Activated CD4-positive, alpha-beta T cell treated with anti-CD3 and anti-CD28 coated beads, Interleukin-2, amount 50 U/mL, for 16 hours (primary cell): ENCODE results near the gene ZFP42.
"Not testable (repeated sequence)": the region's sequence is repeated elsewhere in the genome, so short reads cannot be mapped to it uniquely, and the experiment has no call there.

Source experiments
- DNase-seq: peaks from one replicate; pipeline ENCODE4 v3.0.0-alpha.2; 2020

The ZFP42 gene

DNA sequence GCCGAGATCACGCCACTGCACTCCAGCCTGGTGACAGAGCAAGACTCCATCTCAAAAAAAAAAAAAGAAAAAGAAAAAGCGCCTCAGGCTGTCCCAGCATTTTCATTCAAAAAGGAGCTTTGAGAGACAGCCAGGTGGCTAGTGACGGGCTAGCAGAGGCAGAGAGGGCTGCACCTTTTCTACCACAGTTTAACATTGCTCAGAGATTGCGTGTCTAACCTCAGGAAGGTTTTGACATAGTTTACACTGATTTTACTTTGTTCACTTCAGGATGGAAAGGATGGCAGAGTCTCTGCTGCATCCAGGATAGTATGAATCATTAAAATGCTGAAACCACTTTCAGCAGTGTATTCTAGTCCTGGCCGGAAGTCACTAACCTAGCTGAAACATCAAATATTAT, 28.1 kb downstream of the ZFP42 start:
- no peak for DNase-seq

DNA sequence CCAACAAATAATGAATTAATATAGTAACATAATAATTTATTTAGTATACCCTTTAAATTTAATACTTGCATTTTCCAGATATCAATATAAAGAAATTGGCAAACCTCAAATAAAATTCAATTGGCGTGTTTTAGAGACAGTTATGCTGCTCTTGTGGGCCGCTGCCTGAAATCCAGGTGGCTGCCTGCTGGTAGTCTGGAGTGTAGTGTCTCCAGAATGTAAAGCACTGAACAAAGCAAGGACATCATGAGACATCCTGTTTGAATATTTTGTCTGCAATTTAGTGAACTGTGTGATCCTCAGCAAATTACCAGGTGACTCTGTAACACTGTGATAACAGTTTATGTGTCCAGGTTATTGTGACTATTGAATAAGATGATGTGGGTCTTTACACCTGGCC, 29.9 kb downstream of the ZFP42 start:
- no peak for DNase-seq

DNA sequence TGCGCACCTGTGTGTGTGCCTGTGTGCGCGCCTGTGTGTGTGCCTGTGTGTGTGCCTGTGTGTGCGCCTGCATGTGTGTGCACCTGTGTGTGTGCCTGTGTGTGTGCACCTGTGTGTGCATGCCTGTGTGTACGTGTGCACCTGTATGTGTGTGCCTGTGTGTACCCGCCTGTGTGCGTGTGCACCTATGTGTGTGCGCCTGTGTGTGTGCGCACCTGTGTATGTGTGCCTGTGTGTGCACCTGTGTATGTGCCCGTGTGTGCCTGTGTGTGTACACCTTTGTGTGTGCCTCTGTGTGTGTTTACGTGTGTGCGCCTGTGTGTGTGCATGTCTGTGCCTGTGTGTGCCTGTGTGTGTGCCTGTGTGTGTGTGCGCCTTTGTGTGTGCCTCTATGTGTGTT, 33.5 kb downstream of the ZFP42 start:
- DNase-seq: no peak

DNA sequence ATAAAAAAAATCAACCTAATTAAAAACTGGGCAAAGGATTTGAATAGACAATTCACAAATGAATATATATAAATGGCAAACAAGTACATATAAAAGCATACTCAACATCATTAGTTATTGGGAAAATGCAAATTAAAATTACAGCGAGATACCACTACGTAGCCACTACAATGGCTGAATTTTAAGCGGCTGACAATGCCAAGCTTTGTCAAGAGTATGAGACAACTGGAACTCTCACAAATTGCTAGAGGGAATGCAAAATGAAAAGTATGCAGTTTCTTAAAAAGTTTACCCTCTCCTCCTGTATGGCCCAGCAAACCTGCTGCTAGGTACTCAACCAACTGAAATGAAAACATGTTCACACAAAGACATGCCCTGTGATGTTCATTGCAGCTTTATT, 34.8 kb downstream of the ZFP42 start:
- DNase-seq: no peak

DNA sequence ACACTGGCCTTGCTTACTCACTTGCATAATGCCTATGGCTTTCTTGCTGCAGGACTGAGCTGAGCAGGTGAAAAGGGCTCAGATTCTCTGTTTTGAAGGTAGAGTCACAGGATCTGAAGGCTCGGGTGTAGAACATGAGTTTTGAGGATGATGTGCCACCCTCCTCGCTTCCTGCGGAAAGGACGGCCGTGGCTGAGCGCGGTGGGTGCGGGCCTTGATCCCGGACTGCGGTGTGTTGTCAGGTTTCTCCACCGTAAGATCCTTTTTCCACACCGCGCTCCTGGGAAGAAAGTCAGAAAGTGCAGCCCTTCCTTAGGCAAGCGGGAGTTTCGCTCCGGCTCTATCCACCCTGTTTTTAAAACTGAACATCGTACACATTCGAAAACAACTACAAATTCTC, 36.2 kb downstream of the ZFP42 start:
- DNase-seq: no peak

DNA sequence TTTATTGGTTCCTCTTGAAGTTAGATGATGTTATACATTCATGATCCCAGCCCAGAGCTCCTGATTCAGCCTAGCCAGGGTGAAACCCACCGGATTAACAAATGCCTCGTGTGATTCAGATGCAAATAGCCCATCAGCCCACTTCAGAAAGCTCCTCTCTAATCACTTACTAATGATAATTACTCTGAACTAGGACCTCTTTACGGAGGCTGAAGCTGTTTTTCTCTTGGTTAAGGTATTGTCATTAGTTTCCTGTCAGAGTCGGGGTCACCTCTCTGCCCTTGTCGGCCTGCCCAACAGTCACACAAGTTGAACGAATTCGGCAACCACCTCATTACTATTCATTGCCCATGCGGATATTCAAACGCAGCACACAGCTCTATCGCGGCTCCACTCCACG, 36.6 kb downstream of the ZFP42 start:
- no peak for DNase-seq

DNA sequence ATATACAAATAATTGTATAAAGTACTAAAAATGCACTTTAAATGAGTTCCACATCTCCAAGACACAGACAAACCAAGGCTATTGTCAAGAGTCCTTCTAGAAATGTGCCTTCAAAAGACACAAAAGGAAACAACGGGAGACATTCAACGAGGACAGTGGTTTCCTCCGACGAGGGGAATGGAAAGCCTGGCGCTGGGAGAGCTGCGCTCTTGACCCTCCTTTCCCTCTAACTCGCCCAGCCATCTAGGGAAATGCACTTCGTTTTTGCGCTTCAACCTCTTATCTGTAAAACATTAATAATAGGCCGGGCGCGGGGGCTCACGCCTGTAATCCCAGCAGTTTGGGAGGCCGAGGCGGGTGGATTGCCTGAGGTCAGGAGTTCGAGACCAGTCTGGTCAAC, 37.0 kb downstream of the ZFP42 start:
- no peak for DNase-seq

DNA sequence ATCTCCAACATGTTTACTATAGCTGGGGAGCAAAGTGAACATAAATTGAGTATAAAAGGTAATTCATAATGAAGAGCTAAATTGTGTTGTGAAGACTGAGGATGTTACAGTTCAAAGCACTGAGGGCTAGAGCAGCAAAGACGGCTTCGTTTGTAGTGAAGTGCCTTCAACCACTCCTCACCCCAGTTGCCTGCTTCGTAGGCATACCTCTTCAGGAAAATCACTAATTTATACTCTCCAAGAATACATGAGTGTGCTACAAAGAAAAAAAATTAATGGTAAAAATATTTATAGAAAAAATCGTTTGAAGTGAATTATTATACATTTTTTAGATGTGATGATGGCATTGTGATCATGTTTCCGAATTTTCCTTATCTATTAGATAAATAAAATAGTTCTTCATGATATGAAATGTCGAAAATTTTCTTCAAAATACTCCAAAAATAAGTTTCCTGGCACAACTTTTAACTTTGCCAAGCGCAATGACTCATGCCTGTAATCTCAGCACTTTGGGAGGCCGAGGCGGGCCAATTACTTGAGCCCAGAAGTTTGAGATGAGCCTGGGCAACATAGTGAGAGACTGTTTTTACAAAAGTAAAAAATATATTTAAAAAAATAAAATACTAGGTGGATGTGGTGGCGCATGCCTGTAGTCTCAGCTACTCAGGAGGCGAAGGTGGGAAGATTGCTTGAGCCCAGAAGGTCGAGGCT, 41.6 kb downstream of the ZFP42 start:
- DNase-seq: no peak

DNA sequence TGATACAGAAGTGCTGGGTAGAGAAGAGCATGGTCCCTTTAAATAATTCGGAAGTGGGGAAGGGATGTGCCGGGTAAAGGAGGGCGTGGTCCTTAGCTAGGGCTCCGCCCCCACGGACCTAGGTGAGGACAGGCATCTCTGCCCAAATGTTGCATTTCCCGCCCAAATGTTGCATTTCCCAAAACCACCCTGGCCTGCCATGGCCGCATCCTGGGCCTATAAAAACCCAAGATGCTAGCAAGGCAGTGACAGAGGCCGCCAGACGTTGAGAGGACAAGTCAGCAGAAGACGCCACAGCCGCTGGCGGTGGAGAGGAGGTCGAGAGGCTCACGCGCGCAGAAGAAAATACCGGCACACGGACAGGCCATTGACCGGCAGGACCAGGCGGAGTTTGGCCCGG, 46.1 kb downstream of the ZFP42 start:
- no peak for DNase-seq

DNA sequence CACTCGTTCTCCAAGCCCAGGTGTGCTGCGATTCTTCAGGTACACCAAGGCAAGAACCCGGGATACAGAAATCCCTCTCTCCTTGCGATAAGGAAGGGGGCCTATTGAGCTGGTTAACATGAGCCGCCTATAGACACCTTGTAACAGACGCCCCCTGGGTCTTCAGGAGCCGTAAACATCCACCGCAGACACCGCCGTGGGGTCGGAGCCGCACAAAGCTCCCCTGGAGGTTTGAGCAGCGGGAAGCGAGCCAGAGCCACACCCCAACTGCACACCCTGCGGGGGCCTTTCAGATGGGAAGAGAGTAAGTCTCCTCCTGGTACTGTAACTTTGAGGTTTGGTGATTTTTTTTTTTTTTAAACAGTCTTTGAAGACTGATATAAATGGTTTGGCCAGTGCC, 46.6 kb downstream of the ZFP42 start:
- no peak for DNase-seq

DNA sequence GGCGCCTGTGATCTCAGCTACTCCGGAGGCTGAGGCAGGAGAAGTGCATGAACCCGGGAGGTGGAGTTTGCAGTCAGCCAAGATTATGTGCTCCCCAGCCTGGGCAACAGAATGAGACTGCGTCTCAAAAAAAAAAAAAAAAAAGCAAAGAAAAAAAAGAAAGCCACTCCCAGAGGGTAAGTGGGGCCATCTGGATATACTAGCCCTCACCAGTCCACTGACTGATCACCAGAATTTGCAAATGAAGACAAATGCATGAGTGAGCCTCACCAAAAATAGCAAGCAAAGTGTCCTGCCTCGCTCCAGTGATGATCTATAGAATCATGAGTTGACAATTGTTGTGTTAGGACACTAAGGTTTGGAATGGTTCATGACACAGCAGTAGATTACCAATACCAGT, 47.6 kb downstream of the ZFP42 start:
- DNase-seq: no peak

DNA sequence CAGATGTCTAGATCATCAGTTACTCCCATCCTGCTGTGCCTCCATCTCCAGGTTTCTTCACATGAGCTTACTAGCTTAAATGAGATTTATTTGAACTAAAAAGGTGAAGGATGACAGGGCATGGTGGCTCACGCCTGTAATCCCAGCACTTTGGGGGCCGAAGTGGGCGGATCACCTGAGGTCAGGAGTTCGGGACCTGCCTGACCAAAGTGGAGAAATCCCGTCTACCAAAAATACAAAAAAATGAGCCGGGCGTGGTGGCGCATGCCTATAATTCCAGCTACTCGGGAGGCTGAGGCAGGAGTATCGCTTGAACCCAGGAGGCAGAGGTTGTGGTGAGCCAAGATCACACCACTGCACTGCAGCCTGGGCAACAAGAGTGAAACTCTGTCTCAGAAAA, 49.9 kb downstream of the ZFP42 start:
- DNase-seq: not testable (repeated sequence)

DNA sequence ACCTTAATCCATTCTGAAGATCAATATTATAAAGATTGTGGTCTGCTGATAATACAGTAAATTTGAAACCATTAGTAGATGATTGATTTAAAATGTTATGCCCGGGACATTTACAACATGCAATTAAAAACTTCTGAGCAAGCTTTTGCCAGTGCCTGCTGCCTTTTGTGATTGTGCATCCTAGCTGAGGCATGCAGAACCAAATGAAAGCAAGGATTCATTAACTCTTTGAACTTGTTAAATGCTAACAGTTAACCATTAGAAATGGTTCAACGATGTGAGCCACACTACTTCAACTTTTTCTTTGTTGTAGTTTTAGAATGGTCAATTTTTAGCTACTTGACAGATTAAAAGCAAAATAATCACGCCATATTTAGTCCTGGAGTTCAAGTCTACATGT, 51.1 kb downstream of the ZFP42 start:
- DNase-seq: no peak

DNA sequence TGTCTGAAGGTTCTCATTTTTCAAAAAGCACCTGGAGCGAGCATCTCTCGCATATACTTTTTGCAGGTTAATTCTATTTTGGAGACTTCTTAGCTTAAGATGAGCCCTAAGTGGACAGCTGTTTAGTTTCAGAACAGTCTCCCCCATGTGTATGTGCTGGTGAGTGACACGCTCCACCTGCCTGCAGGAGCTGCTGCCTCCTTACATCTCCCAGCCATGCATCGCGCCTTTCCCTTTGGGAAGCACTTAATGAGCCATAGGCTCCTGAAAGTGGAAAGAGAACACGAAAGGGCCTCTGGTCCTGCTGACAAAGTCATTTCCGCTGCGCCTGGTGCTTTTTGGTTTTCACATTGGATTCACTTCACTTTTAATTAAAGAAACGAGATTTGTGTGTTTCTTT, 57.7 kb downstream of the ZFP42 start:
- no peak for DNase-seq
